ENCODE results near the gene ADK. TPM values are rescaled to one million over a fixed set of nuclear protein-coding genes. Genes with fewer than 3 reads are reported as not detected.
"Not testable (repeated sequence)": the region's sequence is repeated elsewhere in the genome, so short reads cannot be mapped to it uniquely, and the experiment has no call there.

ADK gene
- total RNA-seq, 1 experiment from 2014 or later, result 33.6 TPM

GRCh38 chr10:74297389-74298080, 146.5 kb downstream of the ADK start:
- DNase-seq (ENCODE audit: low read depth), result no peak

- DNase-seq (ENCODE audit: low read depth), result not testable (repeated sequence)
Measured at GRCh38 chr10:74300074-74300621, 149.1 kb downstream of the ADK start.

DNA sequence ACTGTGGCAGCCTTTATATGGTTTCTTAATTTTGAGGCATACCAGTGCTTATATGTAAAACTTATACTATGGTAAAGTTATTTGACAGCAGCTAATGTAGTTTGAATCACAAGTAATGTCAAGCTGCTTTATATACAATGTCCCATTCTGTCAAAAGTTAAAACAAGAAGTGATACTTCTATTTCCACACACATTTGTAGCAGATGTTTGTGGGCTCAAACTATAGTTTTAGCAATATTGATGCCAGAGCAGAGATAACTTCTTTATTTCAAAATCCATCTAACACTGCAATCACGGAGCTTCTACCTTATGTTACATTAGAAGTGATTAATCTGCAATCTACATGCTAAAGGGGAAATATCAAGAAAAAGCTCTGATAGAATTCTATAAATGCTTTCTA, 149.6 kb downstream of the ADK start:
- DNase-seq (ENCODE audit: low read depth), result no peak

- no peak for DNase-seq (ENCODE audit: low read depth)
Measured at GRCh38 chr10:74305730-74306129, 154.7 kb downstream of the ADK start.

DNA sequence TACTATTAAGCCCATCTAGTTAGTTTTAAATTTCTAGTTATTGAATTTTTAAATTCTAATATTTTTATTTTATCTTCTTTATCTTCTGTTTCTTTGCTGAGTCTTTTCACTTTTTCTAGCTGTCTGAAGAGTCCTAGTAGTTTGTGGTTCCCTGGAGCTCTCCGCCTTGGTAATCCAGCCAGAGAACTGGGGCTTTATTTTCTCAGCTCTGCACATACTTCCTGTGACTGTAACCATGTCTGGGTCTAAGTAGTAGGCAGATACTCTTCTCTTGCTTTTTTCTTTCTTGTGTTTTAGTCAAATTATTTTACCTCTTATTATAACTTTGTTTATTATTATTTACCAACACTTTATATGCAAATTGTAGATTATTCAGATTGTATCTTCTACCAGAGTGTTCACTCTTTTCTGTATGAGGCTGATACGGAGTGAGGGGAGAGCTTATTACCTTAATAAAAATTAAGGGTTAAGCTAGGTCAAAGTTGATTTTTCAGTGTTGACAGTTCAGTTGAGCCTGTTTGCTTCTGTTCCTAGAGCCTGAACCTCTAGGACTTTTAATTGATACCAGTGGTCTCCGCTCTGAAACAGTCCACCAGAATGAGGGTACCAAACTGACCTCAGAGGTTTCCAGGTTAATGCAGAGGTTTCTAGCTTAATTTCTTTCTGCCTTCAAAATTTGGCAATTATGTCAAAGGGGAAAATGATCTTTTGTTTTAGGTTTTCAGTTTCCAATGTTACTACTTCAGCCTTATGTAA, 155.4 kb downstream of the ADK start:
- no peak for DNase-seq (ENCODE audit: low read depth)

GRCh38 chr10:74307061-74307651, 156.1 kb downstream of the ADK start:
- no peak for DNase-seq (ENCODE audit: low read depth)

DNA sequence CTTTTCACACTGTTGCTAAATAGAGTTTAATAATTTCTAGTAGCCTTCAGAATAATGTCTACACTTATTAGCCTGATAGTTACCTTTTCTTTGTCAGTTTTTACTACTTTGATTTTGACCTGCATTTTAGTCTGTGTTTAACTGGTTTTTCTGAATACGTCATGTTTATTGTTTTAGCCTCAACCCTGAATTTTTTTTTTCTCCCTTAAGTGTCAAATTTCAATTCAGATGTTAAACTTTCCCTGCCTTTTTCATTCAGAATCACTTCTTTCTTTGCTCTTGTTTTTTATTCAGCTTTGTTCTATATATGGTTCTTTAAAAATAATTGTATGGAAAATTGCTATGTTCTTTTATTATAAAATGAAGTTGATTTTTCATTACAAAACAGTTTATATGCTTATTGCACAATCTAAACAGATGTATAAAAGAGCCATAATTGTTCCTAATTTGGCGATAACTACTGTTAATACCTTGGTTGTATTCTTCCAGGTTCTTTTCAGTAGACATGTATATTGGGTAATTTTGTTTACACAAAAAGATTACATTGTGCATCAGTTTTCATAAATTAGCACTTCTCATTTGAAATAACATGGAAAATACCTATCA, 159.7 kb downstream of the ADK start:
- no peak for DNase-seq (ENCODE audit: low read depth)

DNA sequence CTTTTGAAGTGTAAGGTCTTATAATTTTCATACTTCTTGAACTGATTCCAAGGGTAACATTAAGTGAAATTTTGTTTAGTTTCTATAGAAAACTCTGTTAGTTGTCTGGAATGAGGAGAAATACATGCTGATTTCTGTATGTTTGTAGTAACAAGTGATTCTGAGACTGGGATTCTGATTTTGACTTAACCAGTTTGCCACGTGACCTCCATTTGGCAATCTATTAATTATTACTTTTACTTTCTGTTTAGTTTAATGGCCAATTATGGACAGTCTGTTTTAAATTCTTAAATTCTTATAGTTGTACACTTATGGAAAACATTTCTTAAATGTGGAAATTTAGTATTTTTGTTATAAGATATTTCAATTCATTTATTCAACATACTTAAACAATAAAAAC, 163.1 kb downstream of the ADK start:
- DNase-seq (ENCODE audit: low read depth), result no peak

DNA sequence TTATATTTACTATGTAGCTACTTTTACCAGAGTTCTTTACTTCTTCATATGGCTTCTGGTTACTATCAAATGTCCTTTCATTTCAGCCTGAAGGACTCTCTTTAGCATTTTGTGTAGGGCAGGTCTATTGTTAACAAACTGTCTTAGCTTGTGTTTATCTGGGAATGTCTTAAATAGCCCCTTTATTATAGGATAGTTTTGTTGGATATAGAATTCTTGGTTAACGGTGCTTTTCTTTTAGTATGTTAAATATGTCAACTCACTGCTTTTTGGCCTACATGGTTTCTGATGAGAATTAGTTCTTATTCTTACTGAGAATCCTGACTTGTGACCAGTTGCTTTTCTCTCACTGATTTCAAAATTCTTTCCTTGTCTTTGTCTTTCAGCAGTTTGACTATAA, 169.0 kb downstream of the ADK start:
- no peak for DNase-seq (ENCODE audit: low read depth)

DNA sequence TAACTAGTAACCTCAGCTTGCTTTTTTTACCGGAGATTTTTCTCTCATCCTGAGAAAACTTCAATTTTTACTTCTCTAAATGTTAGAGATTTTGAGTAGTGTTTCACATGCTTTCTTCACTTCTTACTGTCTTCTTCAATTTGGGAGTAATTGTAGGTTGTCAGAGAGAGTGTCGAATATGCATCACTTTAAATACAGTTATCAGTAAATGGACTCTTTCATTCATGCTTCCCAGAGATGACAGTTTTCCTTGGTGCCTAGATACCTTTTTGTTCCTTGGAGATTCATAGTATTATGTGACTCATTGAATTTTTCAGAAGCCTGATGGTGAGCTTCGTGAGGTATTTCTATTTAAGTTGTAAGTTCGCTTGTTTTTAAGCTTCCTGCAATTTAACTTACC, 169.7 kb downstream of the ADK start:
- DNase-seq (ENCODE audit: low read depth), result no peak

DNA sequence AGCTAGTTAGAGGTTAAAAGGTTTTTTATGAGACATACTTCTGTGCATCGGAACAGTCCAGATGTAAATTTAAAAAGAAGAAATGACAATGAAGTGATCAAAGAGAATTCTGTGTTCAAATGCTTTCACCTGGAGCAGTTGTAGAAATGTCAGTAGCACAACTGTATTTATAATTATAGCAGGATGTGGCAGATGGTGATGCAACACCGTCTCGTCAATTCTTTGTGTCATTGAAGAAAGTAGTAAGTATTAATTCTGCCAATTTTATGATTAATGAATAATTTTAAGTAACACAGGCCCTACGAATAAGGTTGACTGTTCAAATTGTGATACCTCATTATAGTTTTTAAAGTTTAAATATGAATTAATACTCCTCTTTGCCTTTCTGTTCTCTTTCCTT, 171.1 kb downstream of the ADK start:
- no peak for DNase-seq (ENCODE audit: low read depth)

DNA sequence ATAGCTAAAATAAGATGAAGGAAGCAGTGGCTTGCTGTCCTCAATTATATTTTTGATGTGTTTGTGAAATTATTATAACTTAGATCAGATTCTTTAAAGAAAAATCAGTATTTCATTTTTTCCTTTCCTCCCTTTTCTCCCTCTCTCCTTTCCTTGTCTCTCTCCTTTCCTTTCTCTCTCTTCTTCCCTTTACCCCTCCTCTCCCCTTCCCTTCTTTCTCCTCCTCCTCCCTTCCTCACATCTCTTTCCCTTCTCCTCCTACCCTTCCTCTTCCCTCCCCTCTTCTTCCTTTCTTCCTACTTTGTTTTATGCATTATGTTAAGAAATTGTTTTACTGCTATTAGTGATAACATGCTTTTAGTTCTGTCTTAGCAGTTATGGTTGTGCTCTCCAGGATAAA, 171.5 kb downstream of the ADK start:
- DNase-seq (ENCODE audit: low read depth), result no peak

DNA sequence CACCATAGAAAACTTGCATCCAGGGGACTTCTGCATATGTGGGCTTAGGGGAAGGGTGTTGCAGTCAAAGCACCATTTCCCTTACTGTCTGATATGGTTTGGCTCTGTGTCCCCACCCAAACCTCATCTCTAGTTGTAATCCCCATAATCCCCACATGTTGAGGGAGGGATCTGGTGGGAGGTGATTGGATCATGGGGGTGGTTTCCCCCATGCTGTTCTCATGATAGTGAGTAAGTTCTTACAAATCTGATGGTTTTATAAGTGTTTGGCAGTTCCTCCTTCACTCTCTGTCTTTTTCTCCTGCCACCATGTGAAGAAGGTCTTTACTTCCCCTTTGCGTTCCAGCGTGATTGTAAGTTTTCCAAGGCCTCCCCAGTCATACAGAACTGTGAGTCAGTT, 177.4 kb downstream of the ADK start:
- no peak for DNase-seq (ENCODE audit: low read depth)

- DNase-seq (ENCODE audit: low read depth), result peak; percentile 32
Measured at GRCh38 chr10:74329873-74330272, 178.9 kb downstream of the ADK start.

DNA sequence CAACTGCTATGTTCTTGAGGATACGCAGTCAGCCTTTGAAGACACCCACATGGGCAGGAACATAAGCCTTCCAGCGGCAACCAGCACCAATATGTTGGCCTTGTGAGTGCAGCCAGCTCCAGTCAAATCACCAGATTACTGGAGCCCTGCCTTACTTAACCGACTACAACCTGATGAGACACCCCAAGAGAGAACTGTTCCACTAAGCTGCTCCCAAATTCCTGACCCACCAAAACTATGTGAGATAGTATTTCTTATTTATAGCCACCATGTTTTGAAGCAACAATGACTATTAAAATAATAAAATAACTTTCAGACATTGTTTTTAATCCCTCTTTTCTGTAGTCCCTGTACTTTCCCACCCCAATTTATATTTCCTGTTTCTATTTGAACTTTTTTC, 179.6 kb downstream of the ADK start:
- no peak for DNase-seq (ENCODE audit: low read depth)

GRCh38 chr10:74332398-74332797, 181.4 kb downstream of the ADK start:
- DNase-seq (ENCODE audit: low read depth), result peak; percentile 15

GRCh38 chr10:74333174-74333573, 182.2 kb downstream of the ADK start:
- no peak for DNase-seq (ENCODE audit: low read depth)

- no peak for DNase-seq (ENCODE audit: low read depth)
Measured at GRCh38 chr10:74334221-74334620, 183.2 kb downstream of the ADK start.

DNA sequence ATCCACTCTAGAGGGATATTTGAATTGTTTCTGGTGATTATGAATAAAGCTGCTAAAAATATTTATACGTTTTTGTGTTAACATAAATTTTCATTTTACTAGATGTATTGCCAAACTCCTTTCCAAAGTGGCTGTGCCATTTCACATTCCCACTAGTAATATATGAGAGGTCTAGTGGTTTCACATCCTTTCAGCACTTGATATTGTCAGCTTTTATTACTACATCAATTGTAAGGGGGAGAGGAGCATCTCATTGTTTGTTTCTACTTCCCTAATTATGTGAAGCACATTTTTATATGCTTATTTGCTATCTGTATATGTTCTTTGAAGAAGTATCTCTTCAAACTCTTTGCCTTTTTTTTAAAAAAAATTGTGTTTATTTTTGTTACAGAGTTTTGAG, 184.5 kb downstream of the ADK start:
- DNase-seq (ENCODE audit: low read depth), result no peak

GRCh38 chr10:74337330-74338016, 186.5 kb downstream of the ADK start:
- no peak for DNase-seq (ENCODE audit: low read depth)

DNA sequence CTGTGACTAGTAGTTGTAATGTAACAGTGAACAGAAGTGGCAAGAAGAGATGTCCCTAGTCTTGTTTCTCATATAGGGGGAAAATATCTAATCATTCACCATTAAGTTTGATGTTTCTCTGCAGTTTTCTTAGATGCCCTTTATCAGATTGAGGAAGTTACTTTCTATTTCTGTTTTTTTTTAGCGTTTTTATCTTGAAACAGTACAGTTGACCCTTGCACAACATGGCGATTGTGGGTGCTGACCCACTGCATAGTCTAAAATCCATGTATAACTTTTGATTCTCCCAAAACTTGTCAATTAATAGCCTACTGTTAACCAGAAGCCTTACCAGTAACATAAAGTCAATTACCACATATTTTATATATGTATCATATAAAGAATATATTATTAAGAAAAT, 192.0 kb downstream of the ADK start:
- DNase-seq (ENCODE audit: low read depth), result no peak

- DNase-seq (ENCODE audit: low read depth), result no peak
Measured at GRCh38 chr10:74343804-74344203, 192.8 kb downstream of the ADK start.

Measured in LHCN-M2 (cell line).